HG02759 (cell line): Measurements from ENCODE around the gene ISCU.
"Not testable (repeated sequence)": the region's sequence is repeated elsewhere in the genome, so short reads cannot be mapped to it uniquely, and the experiment has no call there.

ENCODE experiments used
- ATAC-seq: cut with Tn5 transposase; IDR thresholded peaks from one replicate; pipeline ENCODE4 v1.9.1; 2021; ENCODE audit warnings: mild to moderate bottlenecking, moderate library complexity; ENCODE audit not compliant: unreplicated experiment

ISCU gene

DNA sequence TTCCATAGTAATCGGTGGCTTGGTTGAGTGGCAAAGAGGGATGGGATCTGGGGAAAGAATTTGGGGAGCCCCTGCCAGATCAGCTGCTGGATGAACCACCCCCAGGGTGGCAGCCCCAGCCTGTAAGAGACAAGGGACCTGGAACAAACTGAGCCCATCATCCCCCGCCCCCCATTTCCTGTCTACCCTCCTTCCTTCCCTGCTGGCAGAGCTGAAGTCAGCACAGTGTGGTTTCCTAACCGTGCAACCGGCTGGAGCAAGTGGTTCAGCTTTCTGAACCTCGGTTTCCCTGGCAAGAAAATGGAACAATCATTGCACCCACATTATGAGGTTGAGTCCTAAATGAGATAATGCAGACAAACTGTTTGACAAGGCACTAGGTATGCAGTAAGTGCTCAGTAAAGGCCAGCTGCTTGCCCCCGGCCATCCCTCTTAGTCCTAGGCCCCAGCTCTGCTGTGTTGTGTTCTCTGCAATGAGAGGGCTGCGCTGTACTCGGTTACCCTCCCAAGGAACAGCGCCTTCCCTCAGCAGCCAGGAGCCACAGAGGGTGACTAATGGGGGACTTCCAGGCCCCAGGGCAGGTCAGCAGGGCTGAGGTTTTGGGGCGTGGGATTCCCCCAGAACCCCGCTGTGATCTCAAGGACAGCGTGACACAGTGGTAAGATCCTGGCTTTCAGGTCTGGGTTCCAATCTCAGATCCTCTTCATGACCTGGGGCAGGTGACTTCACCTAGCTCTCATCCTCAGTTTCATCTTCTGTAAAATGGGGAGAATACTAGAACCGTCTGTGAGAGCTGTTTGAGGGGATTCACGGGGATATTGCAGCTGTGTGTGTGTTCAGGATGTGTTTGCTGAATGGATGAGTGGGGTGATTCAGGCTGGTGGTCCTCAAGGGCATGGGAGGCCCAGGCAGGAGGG lies 54.8 kb downstream of the ISCU start:
- peak; percentile 83 for ATAC-seq

GRCh38 chr12:108618079-108618952 lies 55.9 kb downstream of the ISCU start:
- ATAC-seq = peak; percentile 37

DNA sequence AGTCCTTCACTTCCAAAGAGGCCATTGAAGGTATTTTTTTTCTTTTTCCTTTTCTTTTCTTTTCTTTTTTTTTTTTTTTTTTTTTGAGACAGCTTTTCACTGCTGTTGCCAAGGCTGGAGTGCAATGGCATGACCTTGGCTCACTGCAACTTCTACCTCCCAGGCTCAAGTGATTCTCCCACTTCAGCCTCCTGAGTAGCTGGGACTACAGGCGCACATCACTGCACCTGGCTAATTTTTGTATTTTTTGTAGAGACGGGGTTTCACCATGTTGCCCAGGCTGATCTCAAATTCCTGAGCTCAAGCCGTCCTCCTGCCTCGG lies 56.5 kb downstream of the ISCU start:
- not testable (repeated sequence) for ATAC-seq
